RWPE1 (cell line): ENCODE results near the gene SUGP1.

ENCODE experiments used
- CTCF ChIA-PET: fragments of 350-600 bp; sonication (Branson Sonifier 250); formaldehyde crosslinking; extraction: SDS; loops from one replicate; lab custom pipeline; 2021; lab: Yijun Ruan, JAX
- POLR2A ChIA-PET: fragments of 400-600 bp; formaldehyde crosslinking; extraction: SDS; loops from one replicate; lab custom pipeline; 2020; ENCODE audit warnings: antibody characterized with exemption; ENCODE audit not compliant: low non-redundant PET; lab: Yijun Ruan, JAX
- DNase-seq: peaks from one replicate; pipeline ENCODE4 v3.0.0; 2012; ENCODE audit warnings: low spot score
- H3K27ac ChIP-seq: fragments of 450-650 bp; 2 replicates; pipeline ENCODE4 v1.5.1; 2017
- CTCF ChIP-seq: fragments of 450-650 bp; conservative IDR thresholded peaks from 2 replicates; pipeline ENCODE4 v1.5.1; 2017; ENCODE audit warnings: low read depth, mild to moderate bottlenecking

SUGP1 gene

GRCh38 chr19:19274146-19274545 is 46.2 kb downstream of the SUGP1 start:
- no peak overlapping the region for H3K27ac ChIP-seq
- ChIA-PET POLR2A (no interaction called here), CTCF (no interaction called here)
- no peak for DNase-seq
- no peak for TF ChIP-seq CTCF

GRCh38 chr19:19271828-19272599 is 48.3 kb downstream of the SUGP1 start:
- no peak overlapping the region for H3K27ac ChIP-seq
- DNase-seq: no peak
- POLR2A ChIA-PET: no interaction called here
- no peak for TF ChIP-seq CTCF
- CTCF ChIA-PET: no interaction called here

GRCh38 chr19:19270749-19271571 is 49.3 kb downstream of the SUGP1 start:
- POLR2A ChIA-PET: no interaction called here
- no peak for TF ChIP-seq CTCF
- CTCF ChIA-PET: interaction anchor here (0.6 to 1.2 kb wide), 2 partner anchors 11 to 44 kb away, joined by 3 read pairs; no protein-coding TSS in a partner anchor

GRCh38 chr19:19269952-19270694 is 50.2 kb downstream of the SUGP1 start:
- POLR2A ChIA-PET: no interaction called here
- H3K27ac ChIP-seq: no peak overlapping the region
- DNase-seq: no peak
- no peak for TF ChIP-seq CTCF
- CTCF ChIA-PET: interaction anchor here (1.2 kb wide), 1 partner anchor 10 kb away, joined by 3 read pairs; no protein-coding TSS in a partner anchor

More at GRCh38 chr19:19270749-19271571, 49.3 kb downstream of the SUGP1 start:
- DNase-seq: no peak
- H3K27ac ChIP-seq: no peak overlapping the region

- DNase-seq: no peak
- ChIA-PET CTCF (interaction anchor here (0.6 kb wide), 2 partner anchors 35 to 76 kb away, joined by 3 read pairs; no protein-coding TSS in a partner anchor), POLR2A (no interaction called here)
- no peak for TF ChIP-seq CTCF
- no peak overlapping the region for H3K27ac ChIP-seq
Measured at GRCh38 chr19:19268453-19269385, 51.6 kb downstream of the SUGP1 start.
